T follicular helper cell (primary cell): ENCODE data around the gene TNK1.
A peak's percentile ranks its signal among the peaks of the same experiment; 100 is the strongest.

ENCODE experiments used
- DNase-seq: peaks from one replicate; pipeline ENCODE4 v3.0.0-alpha.2; 2020; ENCODE audit warnings: low read depth

Gene TNK1

DNA sequence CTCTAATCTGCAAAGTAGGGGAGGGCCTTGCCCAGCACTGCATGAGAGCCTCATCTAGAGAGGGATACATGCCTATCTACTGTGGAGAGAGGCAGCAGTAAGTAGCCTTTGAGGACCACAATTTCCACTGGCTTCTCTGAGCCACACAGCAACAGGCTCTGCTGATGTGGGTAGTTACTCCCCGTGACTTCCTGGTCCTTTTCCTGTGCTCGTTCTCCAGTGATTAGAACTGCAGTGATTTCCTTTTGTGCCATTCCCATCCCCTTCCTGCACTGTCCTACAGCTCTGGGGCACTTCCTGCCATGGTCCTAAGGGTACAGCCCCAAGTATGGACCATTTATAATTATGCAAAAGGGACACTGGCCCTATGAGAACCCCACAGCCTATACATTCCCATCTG lies 10.4 kb downstream of the TNK1 start:
- no peak for DNase-seq

DNA sequence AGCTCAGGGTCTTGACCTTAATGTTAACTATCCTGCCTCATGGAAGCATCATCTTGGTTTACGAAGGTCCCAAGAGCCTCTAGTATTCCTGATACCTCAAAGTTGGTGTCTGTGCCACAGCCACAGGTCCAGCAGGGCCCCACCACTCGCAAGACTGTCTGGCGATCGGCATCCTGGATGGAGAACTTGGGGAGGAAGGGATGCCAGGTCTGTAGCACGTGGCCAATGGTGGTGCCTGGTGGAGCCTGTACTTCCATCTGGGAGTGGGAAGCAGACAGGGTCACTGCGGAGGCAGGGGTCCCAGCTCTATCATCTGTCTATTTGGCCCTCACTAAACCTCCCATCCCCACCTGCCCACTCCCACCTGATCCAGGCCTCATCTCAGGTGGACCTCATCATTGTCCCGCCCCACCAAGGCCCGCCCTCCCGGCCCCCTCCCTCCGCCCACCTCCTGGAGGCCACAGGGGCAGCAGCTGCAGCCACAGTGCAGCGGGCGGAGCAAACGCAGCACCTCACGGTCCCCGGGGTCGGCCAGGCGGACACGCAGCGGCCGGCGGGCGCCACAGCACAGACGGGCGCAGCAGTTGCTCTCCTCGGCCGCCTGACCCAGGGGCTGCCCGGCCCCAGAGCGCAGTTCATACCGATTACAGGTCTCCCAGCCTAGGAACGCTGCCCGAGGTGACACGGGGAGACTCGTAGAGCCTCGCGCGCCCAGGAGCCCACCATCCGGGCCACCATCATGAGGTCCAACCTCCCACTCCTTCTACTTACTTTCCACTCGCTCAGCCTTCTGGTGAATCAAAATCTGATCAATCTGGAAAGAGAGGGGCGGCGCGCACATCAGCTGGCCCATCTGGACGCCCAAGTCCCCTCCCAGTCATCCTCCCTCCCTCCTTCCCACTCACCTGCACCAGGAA lies 12.1 kb downstream of the TNK1 start:
- no peak for DNase-seq

DNA sequence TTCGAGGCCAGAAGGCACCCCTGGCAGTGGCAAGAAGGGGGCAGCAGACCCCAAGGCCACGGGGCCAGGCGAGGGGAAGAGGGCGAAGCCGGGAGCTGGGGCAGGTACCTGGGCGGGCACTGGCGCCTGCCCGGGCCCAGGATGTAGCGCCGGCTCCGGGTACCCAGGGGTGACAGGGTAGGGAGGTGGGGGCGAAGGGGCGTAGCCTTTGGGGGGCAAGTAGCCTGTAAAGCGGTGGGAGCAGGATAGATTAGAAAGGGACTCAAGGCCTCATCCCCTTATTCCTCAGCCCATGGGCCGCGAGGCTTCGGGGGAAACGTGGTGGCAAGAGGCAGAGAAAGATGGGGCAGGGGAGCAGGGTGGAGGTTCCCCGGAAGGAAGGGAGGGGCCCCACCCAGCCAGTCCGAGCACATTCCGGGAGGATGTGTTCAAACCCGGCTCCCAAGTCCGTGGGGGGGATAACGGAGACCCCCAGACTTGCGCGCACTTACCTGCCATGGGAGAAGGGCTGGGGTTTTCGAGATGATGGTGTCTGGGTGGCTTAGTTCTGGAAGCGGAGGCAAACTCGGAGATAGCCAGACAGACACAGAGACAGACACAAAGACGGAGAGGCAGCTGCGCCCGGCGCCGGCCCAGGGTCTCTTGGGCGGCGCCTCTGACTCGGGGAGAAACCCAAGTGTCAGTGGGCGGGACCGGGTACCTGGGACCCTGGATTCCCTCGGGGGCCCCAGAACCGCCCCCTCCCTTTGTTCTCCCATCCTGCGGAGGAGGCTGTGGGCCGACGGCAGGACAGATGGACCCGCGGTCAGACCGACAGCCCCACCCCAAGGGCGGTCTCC lies 12.9 kb downstream of the TNK1 start:
- peak; percentile 59 for DNase-seq

DNA sequence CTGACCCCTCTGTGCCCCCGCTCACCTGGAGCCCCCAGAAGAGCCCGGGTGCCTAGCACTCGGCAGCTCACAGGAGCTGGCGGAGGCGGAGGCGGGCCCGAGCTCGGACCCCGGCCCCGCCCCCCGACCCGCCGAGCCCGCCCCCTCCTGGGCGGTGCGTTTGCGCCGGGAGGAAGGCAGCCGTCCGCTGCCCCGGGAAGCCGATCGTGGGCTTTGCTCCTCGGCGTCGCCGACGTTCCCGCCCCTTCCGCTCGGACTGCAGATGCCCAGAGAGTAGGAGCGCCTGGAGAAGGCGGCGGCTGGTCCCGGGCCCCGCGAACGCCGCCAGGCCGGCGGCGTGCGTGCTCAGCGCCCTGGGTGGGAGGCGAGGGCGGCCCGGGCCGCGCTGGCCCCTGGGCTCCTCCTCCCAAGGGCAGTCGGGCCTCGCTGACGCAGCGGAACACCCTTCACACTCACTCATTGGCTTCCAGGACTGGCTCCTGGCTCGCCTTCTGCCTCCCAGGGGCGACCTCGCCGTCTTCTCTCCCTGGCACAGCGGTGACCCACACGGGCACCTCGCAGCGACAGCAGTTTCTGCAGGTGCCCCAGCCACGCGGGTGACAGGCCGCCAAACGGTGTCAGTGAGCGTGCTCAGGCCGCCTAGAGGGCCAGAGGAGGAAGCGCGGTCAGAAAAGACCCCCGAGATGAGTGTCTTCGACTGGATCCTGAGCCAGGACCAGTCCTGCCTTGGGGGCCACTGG lies 13.7 kb downstream of the TNK1 start, which contains the start of gene PLSCR3:
Gene PLSCR3, minus strand, starts transcription at position 74 of the 740 bp plus-strand sequence. CDS start 415 bp downstream, outside the sequence.
- peak; percentile 72 for DNase-seq

DNA sequence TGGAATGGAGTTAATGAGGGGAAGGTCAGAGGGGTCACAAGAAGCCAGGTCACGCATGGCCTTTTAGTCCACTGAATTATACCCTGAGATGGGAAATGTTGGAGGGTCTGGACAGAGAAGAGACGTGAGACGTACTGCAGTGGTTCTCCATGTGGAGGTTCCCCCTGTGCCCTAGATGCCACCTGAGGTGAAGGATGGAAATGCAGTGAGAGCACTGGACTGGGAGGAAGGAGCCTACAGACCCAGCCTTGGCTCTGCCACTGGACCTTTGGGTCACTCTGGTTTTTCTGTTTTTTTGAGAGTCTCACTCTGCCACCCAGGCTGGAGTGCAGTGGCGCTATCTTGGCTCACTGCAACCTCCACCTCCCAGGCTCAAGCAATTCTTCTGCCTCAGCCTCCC lies 15.3 kb downstream of the TNK1 start:
- no peak for DNase-seq

DNA sequence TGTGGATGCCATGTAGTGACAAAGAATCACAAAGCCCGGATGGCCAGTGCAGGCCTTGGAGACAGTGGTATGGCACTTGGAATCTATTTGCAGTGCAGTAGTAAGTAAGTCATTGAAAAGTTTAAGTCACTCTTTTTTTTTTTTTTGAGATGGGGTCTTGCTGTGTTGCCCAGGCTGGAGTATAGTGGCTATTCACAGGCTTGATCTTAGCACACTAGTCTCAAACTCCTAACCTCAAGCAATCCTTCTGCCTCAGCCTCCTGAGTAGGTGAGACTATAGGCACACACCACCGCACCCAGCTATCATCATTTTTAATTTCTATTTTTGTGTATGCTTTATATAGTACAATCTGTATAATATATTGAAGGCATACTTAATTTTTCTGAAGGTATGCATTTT lies 17.7 kb downstream of the TNK1 start:
- DNase-seq: no peak

DNA sequence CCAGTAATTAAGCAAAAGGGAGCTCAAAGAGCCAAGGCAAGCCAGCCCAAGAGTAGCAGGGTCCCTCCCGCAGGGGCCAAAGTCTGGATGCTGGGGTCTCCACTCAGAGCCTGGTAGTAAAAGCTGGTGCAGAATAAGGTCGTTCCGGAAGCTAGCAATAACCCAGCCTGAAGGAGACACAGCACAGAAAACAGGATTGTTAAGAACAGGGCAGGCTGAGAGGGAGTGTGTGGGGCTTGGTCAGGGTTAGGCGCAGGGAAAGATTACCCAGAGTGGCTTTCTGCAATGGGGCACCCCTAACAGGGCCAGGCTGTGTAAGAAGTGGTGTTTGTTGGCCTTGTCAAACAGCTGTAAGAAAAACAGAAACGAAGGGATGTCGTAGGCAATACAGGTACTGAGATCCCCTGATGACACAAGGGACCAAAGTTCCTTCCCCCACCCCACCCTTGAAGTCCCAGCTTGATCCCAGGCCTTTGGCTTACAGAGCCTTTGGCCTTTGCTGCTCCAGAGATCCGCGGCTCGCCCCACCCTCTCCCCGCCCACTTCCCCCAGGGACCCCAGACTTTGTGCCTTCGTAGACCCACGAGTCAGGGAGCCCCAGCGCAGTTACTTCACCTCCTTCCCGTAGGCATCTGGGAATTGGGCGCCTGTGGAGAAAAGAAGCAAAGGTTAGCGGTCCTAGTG lies 22.3 kb downstream of the TNK1 start:
- DNase-seq: peak; percentile 12

DNA sequence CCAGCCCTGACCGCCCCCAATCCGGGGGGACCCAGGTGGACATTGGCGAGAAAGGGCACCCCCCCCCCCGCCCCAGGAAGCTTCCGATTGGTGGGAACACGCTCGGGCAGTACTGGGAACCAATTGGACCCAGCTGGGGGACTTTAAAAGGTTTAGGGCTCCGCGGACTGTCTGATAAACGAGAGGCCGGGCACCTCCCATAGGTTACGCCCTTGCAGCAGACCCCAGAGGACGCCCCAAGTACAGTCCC lies 22.8 kb downstream of the TNK1 start:
- DNase-seq: no peak

DNA sequence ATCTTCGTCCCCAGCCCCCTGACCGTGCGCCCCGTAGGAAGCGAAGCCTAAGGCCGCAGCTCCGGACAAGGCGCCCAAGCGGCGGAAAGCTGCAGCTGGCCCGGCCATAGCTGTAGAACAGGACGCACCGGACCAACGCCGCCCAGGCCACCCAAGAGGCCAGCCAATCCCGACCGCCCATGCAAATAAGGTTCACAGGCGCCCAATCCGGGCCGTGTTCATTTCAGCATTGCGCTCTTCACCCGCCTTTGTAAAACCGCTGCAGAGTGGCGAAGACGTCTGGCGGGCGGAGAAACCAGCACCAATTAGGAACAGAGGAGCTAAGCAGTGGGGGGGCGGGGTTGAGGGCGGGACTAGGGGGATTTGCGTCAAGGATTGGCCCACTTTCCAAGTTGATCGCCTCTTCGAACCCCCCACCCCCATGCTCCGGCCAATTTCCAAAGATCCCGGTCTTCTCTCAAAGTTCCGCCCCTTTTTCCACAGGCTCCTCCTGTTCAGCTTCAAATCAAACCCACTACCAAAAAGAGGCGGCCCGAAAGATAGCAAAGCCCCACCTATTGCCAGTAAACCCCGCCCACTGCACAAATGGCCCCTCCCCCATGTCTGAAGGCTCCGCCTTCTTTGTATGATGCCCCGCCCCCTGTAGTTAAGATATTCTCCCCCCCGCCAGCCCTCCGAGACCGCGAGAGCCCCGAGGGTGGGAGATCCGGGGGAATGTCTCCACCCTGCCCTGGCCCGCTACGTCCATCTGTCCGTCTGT lies 23.3 kb downstream of the TNK1 start, which contains the start of gene TMEM256:
Gene TMEM256, minus strand, starts transcription at position 121 of the 760 bp plus-strand sequence. Its CDS starts 13 bp downstream, at position 108.
- peak; percentile 95 for DNase-seq

DNA sequence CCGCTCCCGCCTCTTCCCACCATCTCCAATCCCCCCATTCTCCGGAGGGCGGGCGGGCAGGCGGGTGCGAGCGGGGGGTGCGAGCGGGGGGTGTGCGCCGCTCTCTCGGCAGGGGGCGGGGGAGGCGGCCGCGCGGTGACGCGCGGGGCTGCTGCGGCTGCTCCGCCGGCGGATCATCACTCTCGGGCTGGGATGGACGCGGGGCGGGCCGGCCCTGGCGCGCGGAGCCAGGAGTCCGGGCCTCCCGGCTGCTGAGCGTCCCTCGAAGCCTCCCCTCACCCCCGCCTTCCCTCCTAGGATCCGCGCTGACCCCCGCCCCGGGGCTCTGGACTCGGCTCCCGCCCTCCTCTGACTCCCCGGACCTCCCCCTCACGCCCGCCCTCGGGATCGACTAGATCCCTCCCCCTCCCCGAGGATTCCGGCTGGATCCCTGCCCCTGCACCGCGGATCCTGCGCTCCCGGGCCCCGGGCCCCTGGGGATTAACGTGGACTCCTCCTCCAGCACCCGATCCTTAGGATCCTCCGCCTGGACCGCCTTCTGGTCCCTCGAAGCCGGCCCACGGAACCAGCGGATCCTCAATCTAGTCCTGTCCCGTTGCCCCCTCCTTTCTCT lies 24.0 kb downstream of the TNK1 start:
- DNase-seq: peak; percentile 65

DNA sequence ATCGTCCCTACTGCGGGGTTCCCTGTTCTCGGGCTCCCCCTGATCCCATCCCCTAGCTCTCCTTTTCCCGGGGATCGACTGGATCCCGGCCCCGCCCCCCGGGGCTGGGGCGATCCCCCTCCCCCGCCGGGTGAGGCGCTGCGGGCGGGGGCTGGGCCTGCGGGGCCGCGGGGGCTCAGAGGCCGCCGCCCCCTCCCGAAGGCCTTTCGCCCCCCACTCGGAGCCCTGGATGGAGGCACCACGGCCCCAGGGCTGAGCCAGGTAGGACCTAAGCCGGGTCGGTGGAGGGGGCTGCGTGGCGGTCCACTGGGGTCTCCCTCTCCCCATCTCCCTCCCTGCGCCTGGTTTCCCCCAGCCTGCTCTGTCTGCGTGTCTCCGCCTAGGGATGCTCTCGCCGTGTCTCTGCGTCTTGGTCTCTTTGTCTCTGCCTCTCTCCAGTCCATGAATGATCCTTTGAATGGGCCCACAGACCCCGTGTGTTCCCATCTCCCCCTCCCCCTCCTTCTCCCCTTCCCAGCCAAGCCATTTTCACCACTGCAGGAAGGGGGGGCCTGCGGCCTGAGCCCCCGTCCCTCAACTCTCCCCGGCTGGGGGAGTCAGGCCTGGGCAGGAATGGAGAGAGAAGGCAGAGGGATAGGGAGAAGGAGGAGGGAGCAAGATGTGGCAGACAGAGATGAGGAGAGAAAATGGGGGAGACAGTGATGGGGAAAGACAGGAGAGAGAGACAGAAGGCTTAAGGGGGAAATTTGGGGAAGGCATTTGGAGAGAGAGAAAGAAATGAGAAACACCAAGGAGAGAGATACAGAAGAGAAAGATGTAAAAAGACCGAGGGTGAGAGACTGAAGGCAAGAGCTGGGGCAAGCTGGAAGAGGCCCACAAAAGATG lies 24.7 kb downstream of the TNK1 start:
- DNase-seq: no peak

DNA sequence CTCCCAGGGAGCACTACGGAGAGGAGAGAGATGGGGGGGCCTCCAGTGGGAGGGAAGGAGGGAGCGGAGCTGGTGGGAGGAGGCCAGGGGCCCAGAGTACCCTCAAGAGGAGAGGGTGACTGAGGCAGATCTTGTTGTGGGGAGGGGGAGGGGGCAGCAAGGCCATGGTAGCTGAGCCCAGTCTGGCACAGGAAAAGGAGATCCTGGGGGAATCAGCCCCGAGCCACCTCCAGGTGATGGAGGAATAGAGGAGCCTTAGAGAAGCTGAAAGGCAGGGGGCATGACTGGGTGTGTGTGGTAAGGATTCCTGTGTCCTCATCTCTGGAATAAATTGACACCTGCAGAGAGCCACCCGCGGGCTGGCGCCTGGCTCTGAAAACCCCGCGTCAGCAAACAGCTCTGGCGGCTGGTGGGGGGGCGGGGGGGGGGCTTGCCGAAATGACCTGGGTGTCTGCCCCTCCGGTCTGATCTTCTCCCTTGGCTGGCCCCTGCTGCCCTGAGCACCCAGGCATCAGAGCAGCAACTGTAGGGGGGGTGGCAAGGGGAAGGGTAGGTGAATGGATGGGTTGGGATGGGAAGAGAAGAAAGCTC lies 25.4 kb downstream of the TNK1 start:
- DNase-seq: no peak

DNA sequence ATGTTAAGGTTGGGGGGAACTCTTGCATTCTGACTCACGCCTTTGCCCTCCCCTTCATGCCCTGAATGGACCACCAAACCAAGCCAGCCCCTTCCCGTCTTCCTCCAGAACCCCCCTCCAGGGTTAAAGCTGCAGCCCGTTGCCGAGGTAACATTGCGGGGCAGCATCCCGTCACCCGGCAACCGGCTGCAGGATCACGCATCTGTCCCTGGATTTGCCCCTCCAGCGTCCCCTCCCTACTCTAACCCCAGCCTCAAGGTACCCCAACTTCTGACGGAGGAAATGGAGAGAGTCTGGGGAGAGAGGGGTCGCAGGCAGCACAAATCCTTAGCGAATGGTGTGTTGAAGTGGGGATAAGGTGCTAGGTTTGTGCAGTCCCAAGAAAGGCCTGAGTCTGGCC lies 26.2 kb downstream of the TNK1 start:
- DNase-seq: no peak

DNA sequence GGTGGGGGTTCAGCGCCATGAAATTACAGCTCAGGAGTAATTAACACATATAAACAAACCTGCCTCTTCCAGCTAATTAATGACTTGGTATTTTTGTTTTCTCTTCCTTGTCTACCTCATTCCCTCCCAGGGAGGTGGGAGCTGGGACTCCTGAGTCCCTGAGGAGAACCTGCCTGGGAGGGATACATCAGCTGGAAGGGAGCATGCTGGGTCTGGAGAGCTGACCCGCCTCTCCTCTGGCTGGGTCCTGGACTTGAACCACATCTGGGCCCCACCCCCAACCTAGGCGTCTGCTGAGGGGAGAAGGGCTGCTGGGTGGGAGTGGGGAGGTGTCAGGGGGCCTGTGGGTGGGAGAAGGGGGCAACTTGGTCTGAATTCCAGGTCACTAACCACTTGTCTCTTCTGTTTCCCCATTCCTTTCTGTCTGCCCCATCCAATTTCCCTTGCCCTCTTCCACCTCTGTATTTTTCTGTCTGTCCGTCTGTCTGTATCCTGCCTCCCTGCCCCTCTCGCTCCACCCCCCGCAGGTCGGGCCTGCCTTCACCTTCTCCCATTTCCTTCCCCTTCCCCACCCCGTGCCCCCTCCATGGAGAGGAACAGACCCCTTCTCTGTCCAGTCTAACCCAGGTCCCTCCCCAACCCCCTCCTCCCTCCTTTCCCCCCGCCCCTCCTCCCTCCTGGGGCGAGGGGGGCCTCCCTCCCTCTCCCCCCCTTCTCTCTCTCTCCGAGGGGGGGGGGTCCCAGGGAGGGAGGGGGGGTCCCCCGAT lies 26.8 kb downstream of the TNK1 start, which contains the start of gene NLGN2:
Gene NLGN2, plus strand, starts transcription at position 361 of the 767 bp plus-strand sequence. CDS start 411 bp downstream, outside the sequence.
- DNase-seq: no peak

DNA sequence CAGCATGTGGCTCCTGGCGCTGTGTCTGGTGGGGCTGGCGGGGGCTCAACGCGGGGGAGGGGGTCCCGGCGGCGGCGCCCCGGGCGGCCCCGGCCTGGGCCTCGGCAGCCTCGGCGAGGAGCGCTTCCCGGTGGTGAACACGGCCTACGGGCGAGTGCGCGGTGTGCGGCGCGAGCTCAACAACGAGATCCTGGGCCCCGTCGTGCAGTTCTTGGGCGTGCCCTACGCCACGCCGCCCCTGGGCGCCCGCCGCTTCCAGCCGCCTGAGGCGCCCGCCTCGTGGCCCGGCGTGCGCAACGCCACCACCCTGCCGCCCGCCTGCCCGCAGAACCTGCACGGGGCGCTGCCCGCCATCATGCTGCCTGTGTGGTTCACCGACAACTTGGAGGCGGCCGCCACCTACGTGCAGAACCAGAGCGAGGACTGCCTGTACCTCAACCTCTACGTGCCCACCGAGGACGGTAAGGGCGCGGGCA lies 27.4 kb downstream of the TNK1 start:
- no peak for DNase-seq

DNA sequence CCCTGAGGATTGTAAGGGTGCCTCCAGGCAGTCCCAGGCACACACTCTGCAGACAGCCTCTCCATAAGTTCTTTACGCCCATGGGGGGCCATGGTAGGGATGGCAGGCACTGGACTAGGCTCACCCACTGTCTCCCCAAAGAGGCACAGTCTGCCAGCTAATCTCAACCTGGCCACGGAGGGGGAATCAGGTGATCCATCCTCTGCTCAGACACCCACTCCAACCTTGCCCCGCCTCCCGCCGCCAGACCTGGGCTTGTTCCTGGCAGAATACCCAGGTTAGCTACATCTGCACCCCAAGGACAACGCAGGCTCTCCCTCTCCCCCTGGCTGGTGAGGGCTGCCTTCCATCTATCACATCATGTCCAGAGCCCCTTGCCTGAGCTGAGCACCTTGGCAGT lies 28.0 kb downstream of the TNK1 start:
- DNase-seq: no peak

DNA sequence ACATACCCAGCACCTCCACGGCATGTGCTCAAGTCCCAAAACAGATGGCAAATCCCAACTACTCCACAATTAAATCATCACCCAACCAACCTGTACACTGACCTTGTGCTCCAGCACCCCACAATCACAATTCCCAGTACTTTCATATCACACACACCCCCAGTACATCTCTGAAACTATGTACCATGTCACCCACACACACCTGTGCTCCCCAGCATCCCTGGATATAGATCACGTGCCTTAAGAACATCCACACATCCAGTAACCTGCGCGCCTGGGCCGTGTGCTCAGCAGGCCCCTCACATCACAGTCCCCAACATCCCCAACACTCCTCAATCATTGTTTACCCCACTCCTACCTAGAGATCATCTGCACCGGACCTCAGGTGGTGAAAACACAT lies 28.8 kb downstream of the TNK1 start:
- no peak for DNase-seq
